Activated CD8-positive, alpha-beta memory T cell treated with anti-CD3 and anti-CD28 coated beads, Interleukin-2, amount 50 U/mL, for 24 hours (primary cell): ENCODE measurements around the gene ZFP3.
"Not testable (repeated sequence)": the region's sequence is repeated elsewhere in the genome, so short reads cannot be mapped to it uniquely, and the experiment has no call there.

ENCODE experiments used
- DNase-seq: peaks from one replicate; pipeline ENCODE4 v3.0.0-alpha.2; 2020; ENCODE audit errors: extremely low read depth

Gene ZFP3

DNA sequence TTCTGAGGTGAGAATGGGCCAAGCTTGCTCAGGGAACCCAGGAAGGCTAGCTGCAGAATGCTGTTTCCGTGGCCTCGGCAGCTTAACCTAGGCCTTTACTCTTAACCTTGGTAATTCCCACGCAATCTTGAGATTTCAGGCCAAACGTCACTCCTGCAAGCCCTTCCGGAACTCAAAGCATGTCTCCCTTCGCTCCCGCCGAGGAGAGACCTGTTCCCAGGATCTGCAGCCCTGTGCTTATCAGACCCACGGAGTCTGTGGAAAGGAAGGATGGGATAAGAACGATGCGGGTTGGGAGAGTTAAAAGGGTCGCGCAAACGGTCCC lies 524 bp upstream of the ZFP3 start:
- no peak for DNase-seq

DNA sequence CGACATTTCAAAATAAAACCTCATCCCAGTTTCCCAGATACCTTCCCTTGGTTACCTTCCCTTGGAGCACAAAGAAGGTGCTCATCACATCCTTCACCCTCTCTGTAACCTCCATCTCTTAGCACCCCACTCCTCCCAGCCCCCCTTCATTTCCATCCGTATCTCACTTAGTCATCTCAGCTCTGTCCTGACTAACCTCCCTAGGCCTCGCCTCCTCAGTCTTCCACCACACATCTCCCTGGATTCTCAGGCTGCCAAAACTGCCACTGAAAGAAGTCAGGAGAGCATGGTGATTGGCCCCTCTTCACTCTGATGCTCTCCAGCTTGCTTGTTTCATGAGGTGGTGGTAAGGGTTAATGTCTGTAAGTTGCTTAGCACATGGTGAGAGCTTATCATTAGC lies 2.3 kb downstream of the ZFP3 start:
- no peak for DNase-seq

DNA sequence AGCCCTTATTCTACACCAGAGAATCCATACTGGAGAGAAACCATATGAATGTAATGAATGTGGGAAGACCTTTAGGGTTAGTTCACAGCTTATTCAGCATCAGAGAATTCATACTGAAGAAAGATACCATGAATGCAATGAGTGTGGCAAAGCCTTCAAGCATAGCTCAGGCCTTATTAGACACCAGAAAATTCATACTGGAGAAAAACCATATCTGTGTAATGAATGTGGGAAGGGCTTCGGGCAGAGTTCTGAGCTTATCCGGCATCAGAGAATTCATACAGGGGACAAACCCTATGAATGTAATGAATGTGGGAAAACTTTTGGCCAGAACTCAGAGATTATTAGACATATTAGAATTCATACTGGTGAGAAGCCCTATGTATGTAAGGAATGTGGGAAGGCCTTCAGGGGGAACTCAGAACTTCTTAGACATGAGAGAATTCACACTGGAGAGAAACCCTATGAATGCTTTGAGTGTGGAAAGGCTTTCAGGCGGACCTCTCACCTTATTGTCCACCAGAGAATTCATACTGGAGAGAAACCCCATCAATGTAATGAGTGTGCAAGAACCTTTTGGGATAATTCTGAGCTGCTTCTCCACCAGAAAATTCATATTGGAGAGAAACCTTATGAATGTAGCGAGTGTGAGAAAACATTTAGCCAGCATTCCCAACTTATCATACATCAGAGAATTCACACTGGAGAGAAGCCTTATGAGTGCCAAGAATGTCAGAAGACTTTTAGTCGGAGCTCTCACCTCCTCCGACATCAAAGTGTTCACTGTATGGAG lies 14.1 kb downstream of the ZFP3 start:
- DNase-seq = no peak

DNA sequence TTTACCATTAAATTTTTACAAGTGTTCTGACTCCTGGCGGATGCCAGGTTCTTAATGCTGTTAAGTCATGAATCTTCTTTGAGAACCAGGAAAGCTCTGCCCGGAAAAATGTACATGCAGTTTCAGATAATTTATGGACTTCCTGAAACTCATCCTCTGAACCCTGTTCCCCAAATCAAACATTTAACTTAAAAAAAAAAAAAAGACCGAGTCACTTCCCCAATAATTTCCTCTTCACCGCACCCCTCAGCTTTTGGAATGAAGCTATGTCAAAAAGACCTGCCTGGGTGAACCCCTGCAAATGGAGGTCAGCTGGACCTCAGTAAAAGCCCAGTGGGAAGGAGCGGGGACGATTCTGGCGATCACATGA lies 18.4 kb downstream of the ZFP3 start:
- no peak for DNase-seq

DNA sequence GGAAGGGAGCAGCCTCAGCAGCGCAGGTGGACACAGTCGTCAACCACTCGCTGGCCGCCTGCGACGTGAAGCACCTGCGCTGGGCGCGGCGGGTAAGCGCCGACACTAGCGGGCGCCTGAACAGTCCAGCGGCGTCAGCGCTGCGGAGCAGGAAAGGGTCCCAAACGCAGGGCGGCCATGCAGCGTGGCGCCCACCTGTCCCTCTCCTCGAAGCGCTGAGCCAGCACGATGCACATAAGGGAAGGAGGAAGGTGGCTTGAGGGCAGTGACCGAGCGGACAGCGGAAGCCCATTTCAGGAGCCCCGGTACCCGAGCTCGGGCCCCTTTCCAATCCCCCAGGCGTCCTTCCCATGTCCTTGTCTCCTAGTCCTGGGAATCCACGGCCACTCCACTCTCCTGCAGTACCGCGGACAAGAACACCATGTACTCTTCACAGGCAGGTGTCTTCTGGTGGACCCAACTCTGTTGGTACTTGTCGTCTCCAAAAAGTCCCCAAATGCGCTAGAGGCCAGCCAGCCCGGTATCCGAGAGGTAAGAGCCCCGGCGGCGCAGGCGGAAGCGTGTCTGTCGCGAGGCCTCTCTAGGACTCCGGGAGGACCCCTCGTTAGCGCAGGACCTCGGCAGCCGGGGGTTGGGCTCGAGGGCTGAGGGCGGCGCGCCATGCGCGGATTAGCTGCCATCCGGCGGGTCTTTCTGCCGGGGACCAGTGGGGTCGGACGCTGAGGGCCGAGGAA lies 19.0 kb downstream of the ZFP3 start:
- no peak for DNase-seq

DNA sequence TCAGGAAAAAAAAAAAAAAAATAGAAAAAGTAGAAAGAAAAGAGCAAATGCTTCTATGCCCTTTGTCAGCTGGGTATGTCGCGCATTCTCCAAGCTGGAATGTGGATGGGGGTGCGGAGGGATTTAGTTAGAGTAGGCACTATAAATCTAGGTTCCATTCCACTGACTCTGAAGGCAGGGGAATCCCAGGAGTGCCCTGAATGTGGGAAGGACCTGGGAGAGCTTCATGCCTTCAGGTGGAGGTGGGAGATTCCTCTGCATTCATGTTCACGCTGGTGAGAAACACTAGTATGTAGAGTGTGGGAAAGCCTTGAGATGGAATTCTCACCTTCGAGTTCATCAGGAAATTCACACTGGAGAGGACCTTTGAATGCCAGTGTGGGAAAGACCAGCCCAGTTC lies 21.0 kb downstream of the ZFP3 start:
- no peak for DNase-seq

DNA sequence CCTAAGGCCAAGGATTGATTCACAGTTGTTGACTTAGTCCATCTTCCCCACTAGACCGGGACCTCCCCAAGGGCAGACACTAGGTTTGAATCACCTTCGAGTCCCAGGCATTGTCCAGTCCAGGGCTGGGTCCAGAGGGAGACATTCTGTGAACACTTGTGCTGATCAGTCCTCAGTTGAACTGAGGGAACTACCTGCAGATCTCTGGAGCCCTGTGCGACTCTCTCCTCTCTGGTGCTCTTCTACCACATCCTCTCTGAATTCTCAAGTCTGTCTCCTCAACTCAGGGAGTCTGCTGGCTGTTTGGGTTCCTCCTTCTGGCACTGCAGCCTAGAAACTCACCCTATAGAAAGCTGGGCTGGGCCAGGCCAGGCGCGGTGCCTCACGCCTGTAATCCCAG lies 22.6 kb downstream of the ZFP3 start:
- no peak for DNase-seq

DNA sequence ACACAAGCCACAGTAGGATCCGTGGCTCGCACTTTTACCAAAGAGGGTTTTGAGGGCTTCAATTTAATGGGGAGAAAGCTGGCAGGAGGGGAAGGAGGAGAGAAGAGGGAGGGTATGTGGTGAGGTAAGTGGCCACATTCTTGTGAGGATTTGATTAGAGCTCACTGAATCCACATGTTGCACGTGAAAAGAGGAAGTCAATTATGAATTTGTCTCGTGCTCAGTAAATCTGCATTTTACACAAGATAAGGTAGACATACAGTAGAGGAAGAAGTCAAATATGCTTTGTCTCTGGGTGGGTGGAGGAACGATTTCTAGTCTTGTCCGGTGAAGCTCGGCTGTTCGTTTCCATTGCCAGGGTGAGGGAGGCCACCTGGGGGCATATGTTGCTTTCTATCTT lies 32.5 kb downstream of the ZFP3 start:
- no peak for DNase-seq

DNA sequence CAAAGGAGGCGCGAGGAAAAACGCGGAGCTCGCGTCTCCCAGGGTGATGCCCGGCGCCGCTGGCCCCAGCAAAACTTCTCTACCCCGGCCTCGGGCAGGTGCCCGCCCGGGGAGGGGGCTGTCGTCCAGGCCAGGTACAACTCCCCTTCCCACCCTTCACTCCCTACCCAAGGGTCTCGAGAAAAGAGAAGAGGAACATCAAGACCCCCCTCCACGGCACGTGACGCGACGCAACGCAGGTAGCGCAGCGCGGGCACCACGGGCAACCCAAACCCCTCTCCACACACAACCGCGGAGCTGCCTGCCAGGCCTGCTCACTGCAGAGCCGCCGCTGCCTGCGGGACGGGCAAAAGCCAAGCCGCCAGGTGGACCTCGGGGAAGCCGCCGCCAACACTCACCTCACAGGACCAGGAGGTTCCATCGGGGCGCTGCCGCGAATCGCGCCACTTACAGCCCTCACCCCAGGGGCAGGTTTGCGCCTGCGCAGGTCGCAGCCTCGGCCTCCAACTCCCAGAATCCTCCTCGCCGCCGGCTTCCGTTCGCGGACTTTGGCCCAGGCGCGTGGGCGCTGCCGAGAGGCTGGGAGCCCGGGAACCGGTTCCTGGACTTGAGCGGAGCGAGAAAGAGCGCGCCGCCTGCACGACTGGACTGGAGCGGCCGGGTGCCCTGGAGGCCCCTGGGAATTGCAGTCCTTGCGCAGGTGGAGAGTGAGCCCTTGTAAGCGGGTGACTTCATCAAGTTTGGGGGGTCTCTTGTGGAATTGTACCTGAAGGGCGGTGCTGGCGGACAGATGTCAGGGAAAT lies 33.3 kb downstream of the ZFP3 start, which contains the start of gene ZNF232:
TSS of gene ZNF232 (minus strand) at position 477 of the 803 bp plus-strand sequence. CDS start at position 421, 56 bp downstream.
- DNase-seq = peak; percentile 78

DNA sequence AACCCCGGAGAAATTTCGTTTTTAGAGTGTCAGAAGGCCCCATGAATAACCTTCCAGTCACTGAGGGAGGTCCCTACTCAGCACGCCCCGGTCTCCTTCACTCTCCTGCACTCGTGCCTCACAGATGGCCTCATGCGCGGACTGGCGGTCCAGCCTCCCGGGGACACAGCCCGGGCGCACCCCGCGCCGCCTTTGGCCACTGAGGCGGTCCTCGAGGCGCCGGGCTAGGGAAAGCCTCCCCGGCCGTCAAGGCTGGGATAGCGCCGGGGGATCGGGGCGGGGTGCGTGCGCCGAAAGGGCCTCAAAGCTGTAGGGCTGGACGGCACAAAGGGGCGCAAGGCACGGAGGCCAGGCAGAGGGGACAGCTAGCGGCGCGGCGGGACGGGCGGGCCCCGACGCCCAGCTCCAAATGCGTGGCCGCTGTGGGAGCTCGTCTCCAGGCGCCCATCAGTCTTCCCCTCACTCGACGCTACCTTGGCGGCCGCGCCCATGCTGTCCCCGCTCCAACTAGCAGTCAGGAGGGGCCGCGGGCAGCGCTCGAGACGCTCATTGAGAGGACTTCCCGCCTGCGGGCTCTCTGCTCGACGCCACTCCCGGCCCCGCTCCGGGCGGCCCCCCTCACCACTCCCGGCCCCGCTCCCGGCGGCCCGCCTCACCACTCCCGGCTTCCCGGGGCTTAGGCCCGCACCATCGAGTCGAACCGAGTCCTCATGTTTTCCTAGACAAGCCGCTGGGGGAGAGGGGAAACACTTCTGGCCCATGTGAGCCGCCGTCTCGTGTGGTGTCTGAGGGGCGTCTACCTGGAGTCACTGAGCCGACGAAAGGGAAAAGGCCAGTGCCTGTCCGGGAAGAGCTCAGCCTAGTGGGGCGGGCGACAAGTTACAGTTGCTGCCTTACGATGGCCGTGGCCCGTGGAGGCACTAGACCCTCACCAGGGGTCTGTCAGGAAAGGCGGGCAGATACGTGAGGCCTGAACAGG lies 37.7 kb downstream of the ZFP3 start, which contains the start of gene USP6:
TSS of gene USP6 (plus strand) at position 360 of the 979 bp plus-strand sequence. CDS start 14,336 bp downstream, outside the sequence.
- no peak for DNase-seq

DNA sequence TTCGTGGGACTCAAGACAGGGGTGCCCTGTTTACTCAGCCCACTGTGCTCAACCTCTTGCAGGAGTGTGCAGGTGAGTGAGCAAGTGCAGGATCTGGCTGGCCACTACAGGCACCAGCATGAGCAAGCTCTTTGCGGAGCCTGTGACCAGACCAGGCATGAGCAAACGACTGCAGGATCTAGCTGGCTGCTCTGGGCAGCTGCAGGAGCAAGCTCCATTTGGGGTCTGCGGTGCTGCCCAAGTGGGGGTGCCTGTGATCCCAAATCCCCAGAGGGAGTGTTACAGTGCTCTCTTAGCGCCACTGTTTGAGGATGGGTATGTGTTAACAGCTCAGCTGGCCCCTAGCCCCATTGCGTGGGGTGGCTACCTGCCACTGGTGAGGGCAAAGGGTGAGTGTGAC lies 40.0 kb downstream of the ZFP3 start:
- DNase-seq = no peak

DNA sequence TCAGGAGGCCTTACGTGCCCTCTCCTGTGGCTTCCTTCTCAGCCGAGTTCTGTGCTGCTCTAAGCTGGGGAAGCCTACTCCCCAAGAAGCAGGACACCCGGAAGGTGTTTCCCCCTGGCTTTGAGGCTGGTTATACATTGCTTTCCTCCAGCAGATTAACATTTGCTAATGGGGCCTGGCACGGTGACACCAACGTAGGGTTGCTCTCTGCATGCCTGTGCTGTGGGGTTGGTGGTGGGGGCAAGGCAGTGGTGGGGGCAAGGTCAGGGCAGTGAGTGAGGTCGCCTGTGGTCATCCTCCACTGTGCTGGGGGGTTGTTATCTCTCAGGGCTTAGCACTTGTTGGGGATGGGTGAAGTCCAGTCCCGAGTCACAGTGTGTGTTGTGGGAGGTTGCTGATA lies 41.8 kb downstream of the ZFP3 start:
- DNase-seq = no peak

DNA sequence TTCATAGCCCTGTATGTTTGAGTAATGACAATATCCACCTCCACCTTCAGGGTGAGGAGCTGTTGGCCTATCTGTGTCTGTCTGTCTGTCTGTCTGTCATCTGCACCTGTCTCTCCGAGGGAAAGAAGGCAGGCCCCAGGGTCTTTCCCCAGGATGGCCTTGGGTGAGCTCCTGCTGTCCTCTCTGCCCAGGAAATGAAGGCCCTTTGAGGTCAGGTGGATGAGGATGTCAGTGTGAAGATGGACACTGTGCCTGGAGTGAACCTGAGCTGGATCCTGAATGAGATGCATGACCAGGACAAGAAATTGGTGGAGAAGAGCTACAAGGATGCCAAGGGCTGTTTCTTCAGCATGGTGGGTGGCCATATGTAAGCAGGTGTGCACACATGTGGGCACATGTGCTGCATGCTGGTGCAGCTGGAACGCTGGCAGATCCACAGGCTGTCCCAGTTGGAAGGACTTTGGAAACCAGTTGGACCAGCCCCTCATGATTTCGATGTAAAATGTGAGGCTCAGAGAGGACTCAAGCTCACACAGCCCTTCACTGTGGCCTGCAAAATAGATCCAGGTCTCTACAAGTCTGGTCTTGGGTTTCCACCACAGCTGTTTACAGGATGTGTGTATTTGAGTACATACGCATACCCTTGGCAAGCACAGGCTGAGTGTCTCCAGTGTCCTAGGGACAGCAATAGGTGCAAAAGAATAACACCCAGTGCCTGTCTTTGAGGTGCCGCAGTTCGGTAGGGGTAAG lies 42.3 kb downstream of the ZFP3 start:
- DNase-seq = not testable (repeated sequence)

DNA sequence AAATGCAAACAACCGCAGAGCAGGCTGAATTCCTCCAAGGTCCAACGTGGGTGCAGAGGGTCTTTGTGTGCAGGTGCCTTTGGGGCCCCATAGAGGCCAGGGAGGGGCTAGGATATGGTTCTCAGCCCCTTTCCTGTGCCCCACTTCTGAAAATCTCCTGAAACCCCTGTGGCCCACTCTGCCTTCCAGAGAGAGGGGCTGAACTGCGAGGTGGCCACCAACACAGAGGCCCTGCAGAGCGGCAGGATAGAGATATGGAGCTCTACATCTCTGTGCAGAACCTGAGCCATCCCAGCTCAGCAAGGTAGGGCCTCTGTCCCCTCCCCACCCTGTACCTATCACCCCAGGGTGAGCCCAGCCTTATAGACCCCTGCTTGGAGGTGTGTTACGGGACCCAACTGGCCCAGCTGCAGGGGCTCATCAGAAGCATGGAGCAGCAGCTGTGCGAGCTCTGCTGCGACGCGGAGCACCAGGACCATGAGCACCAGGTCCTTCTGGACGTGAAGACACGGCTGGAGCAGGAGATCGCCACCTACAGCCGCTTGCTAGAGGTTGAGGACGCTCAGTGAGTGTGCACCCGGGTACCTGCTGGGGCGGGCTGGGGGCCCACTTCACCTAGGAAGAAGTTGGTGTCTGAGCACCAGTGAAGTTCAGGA lies 43.0 kb downstream of the ZFP3 start:
- DNase-seq = no peak

DNA sequence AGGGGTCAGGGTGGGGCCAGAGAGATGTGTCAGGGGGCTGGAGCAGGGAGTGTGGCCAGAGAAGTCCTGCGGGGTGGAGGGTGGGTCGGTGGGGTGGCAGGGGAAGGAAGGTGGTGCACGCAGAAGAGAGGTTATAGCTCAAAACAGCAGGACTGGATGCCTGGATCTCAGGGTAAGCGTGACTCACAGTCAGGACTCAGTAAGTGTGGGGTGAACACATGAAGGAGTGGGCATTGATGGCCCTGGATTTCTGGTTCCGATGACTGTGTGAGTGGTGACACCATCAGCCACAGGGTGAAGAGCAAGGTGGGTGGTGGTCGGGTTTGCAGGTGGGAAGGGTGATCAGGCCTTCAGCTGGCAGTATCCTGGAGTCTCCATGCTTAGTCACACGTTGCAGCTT lies 43.8 kb downstream of the ZFP3 start:
- not testable (repeated sequence) for DNase-seq

DNA sequence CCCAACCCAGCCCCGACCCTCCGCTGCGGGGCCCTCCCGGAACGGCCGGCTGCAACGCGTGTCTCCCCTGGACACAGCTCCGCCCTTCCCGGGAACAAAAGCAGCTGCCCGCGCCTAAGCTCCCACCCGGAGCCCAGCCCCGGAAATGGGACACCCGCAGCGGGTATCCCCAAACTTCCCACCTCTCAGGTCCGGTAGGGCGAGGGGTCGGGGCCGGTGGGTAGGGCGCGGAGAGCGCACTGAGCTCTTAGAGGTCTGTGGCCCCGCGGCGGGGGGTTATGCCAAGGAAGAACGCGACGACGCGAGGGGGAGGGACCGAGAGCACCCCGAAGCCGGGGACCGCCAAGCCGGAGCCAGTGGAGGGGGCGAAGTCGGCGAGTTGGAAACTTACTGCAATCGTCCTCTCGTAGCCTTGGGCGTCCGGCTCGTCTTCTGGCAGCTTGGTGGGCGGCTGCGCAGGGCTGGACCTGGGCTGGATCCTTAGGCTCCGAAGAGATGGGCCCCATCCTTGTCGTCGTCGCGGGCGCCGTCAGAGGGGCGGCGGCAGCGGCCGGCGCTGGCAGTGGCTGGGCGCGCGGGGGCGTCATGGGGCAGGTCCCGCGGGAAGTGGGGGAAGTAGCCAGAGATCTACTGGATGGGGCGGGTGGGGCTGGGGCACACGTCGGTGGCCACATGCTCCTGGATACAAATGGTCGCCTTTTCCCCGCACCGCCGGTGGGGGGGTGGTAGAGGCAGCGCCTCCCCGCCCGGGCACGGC lies 44.5 kb downstream of the ZFP3 start:
- no peak for DNase-seq

DNA sequence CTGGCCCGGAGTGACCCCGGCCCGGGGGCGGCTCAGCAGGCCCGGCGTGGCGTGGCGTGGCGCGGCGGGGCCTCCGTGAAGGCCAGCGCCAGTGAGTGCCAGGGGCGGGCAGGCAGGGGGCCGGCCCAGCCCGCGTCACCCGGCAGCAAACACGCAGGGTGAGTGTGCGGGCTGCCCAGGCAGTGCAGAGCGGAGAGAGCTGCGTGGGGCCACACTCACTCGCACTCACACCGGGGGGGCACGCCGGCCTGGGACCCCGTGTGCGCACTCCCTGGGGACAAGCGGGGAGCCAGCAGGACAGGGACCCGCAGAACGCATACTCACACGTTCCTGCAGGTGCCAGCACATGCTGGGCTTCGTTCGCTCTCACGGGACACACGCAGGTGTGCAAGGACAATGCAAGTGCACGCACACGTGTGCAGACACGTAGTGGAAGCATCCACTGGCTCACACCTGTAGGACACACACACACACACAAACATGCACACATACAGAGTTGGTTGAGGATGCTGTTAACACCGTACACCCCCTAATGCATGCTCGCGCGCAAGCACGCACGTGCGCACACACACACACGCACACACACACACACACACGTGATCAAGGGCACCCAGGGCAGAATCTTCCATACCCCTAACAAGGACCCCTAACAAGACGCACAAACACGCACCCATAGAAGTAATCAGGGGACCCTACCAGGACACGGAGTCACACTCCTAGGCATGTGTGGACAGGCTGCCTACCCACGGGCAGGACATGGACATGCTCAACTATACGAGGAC lies 45.3 kb downstream of the ZFP3 start:
- no peak for DNase-seq

DNA sequence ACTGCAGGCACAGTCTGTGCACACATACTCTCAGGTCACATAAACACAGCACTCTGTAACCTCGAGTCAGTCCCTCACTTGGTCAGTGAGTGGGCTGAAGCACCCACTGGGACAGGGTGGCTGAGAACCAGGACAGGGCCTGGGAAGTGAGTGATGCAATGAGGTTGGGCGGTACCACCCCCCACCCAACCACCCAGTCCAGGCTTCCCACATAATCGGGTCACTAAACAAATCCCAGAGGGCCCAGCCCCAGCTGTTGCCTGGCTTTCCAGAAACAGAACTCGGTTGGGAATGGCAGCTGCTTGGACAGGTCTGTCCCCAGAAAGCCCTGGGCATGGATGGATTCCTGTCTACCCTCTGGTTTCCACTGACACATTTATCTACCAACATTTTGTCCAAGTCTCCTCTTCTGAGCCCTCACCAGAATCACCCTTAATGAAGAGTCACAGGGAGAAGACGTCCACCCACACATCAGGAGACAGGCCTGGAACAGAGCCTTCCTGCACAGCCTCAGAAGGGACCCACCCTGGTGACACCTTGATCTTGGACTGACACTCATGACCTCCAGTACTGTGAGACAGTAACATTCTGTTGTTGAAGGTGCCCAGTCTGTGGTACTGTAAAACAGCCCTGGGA lies 46.0 kb downstream of the ZFP3 start:
- DNase-seq = not testable (repeated sequence)
